Activated CD8-positive, alpha-beta memory T cell treated with anti-CD3 and anti-CD28 coated beads for 36 hours (primary cell): ENCODE measurements around the gene CMTR2. TPM values are rescaled to one million over a fixed set of nuclear protein-coding genes. Genes with fewer than 3 reads are reported as not detected.
"Not testable (repeated sequence)": the region's sequence is repeated elsewhere in the genome, so short reads cannot be mapped to it uniquely, and the experiment has no call there.

Experiments used
- CTCF ChIA-PET: fragments of 350-600 bp; sonication (Branson Sonifier 250); formaldehyde crosslinking; loops from one replicate; lab custom pipeline; 2021; ENCODE audit warnings: antibody characterized with exemption; lab: Charles Lee
- POLR2A ChIA-PET: fragments of 350-600 bp; sonication (Branson Sonifier 250); formaldehyde crosslinking; loops from one replicate; lab custom pipeline; 2021; ENCODE audit warnings: antibody characterized with exemption; lab: Charles Lee
- total RNA-seq, 2 experiments: library from RNA; stranded (reverse); gene quantifications; one replicate each; pipeline ENCODE4 v1.2.3, GENCODE V29; 2021

Gene CMTR2, protein sequence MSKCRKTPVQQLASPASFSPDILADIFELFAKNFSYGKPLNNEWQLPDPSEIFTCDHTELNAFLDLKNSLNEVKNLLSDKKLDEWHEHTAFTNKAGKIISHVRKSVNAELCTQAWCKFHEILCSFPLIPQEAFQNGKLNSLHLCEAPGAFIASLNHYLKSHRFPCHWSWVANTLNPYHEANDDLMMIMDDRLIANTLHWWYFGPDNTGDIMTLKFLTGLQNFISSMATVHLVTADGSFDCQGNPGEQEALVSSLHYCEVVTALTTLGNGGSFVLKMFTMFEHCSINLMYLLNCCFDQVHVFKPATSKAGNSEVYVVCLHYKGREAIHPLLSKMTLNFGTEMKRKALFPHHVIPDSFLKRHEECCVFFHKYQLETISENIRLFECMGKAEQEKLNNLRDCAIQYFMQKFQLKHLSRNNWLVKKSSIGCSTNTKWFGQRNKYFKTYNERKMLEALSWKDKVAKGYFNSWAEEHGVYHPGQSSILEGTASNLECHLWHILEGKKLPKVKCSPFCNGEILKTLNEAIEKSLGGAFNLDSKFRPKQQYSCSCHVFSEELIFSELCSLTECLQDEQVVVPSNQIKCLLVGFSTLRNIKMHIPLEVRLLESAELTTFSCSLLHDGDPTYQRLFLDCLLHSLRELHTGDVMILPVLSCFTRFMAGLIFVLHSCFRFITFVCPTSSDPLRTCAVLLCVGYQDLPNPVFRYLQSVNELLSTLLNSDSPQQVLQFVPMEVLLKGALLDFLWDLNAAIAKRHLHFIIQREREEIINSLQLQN
- 10 to 100 TPM; 20.9 to 21.0 TPM for total RNA-seq

DNA sequence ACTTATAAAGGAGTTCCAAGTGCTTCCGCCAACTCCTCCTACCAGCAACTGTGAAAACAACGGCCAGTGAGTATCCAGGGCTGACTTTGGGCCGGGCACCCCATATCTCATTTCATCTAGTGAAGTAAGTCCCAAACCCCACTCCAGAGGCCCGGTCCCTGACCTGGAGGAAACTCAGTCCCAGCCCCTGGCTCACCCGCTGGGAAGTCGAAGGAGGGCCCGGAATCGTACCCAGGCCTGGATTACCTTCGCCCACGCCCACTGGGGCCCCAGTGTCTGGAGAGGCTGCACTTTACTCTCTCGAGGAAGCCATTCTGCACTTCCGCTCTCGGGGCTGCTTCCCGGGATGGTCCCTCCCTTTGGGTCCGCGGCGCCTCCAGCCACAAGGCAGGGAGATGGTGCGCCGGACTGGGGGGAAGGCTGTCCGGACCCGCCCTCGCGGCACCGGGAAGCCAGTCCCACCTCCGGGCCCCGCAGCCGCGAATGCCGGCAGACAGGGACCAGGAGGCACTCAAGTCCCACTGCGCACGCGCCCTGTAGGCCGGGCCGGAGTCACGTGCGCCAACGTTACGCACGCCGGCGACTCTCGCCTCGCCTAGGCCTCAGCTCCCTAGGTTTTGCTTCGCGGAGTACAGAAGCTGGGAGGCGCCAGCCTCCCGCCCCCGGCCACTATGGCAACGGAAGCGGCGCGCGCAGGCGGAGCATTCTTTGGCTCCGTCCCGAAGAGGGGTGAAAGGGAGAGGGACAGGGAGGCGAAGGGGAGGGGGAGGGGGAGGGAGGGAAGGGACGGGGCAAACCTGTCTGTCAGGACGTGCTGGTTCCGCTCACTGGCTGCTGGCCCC lies at the start of gene CMTR2:
CMTR2 (minus strand) TSS at position 513 of the 842 bp plus-strand sequence. CDS start 3,482 bp downstream, outside the sequence.
- ChIA-PET CTCF (no interaction called here), POLR2A (interaction anchor here (0.6 kb wide), 1 partner anchor 8 kb away, joined by 3 read pairs; no protein-coding TSS in a partner anchor)

DNA sequence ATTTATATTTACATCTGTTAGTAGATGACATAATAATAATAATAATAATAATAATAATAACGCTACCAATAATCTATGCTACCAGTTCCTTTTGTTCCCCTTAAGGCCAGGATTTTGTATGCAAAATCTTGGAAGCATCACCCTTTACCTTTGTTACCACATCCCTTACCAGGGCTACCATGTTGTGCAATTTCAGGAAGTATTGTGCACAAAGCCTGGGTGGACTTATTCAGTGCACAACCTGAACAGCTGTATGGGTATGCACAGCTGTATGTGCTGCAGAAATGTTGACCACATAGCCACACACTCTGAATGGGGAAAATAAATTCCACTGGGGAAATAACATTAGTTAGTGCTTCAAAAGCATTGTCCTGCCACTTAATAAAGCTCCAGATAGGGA lies 49.4 kb upstream of the CMTR2 start:
- POLR2A ChIA-PET: no interaction called here

DNA sequence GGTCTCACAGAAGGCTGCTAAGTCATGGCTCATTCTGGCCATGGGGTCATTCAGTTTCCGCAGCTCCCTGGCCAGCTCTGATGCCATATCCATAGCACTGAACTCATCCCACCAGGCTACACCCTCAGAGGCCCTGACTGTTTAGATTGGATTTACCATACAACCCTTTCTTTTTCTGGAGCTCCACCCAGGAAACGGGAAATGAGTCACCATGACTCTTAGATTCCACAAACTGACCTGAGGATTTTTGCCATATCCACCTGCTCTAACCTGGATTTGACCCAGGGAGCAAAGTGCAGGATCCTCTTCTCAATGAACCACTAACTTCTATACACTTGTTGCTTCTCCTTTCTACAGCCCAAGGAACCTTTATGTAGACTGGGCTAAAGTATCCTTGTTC lies 49.0 kb upstream of the CMTR2 start:
- CTCF ChIA-PET: no interaction called here

More for the DNA sequence above, 49.4 kb upstream of the CMTR2 start:
- CTCF ChIA-PET: no interaction called here

DNA sequence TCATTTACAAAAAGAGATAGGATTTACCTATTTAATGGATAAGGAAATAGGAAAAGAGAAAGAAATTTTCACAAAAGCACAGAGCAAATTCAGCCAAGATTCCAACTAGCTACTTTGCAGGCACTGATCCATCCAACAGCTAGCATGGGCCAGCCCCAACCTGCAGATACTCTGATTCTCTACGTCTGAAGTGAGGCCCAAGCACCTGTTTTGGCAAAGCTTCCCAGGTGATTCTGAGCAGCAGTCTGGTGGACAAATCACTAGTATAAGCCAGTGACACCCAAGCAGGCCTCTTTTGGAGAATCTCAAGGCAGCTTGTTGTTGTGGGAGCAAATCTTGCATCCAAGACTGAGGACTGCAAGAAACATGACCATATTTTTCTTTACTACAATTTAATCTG lies 48.4 kb upstream of the CMTR2 start:
- POLR2A ChIA-PET: no interaction called here
- CTCF ChIA-PET: no interaction called here

More for the DNA sequence above, 49.0 kb upstream of the CMTR2 start:
- POLR2A ChIA-PET: no interaction called here

DNA sequence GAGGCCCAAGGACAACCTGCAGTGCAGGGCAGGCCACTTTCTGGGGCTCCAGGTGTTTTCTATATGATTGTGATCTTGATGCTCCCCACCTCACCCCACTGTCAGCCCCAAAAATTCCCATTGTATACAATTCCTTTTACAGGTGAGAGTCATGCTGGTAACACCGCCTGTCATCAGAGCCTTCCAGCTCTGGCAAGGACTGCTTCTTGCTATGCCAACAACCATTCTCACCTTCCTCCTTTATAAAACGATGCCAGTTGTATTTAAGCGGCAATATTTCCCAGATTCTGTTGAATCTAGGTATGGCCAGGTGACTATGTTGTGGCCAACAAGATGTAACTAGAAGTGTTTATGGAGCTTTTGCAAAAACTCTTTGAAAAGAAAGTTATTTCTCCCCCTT lies 38.9 kb upstream of the CMTR2 start:
- CTCF ChIA-PET: interaction anchor here (1.2 kb wide), 1 partner anchor 16 kb away, joined by 3 read pairs; no protein-coding TSS in a partner anchor
- POLR2A ChIA-PET: no interaction called here

DNA sequence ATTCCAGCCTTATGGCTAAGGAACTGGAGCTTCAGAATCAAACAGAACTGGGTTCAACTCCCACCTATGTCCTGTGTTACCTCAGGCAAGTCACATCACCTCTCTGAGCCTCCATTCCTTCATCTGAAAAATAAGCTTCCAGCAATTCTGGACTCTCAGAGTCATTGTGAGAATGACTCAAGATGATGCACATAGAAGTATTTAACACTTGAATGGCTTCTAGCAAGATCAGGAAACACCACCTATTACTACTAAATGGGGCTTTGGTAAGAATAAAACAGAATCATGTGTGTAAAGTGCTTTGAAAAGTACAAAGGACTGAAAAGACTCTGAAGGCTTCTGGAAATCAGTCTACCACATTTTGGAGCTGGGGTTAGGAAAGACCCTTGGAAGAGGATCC lies 38.5 kb upstream of the CMTR2 start:
- POLR2A ChIA-PET: no interaction called here
- CTCF ChIA-PET: interaction anchor here (0.6 to 1.2 kb wide), 2 partner anchors 16 kb away, joined by 3 read pairs; no protein-coding TSS in a partner anchor

DNA sequence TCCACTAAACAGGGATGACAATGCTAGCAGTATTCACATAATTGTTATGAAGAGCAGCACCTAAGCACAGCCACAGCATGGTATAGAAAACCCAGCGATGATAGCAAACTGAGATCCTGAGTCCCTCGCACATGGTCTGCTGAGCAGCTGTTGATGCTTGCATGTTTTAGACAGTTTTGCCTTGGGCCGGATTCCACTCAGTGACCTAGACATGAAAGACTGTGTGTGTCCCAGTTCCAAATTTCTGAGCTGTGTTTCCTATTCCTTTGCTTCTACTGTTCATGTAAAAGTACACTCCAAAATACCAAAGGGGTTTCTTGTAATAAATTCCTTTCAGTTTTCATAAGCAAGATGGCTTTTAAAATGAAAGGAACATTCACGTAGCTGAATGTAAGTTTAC lies 30.8 kb upstream of the CMTR2 start:
- ChIA-PET POLR2A (no interaction called here), CTCF (no interaction called here)

DNA sequence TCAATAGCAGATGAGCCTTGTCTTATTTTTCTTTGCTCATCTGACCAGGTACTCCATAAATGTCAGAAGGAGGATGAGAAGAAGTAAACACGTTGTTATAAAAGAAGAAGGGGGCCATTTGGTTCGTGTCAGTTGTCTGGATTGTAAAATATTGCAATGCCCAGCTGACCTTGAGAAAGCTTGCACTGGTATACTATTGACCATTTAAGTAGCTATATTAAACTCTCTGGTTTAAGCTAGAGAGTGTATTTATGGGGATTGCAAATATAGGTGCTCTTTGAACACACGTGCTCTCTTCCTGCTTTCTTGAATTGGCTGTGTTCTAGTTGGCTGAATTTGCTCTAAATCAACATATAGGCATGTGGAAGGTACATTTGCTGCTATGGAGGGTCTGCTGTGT lies 26.1 kb upstream of the CMTR2 start:
- ChIA-PET POLR2A (no interaction called here), CTCF (no interaction called here)

DNA sequence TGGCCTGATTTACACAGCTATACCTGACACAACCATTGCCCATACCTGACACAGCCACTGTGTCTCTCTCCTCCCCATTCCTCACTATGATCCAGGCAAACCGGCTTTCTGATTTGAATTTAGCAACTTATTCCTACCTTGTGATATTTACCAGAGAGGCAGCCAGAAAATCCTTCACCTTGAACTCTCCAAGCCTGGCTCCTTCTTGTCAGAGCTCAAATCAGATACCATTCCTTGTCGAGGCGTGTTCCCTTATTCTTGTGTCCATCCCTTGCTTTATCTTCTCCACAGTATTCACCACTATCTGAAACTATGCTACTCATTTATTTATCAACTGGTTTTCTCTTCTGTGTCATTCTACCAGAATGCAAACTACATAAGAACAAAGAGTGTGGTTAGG lies 24.4 kb upstream of the CMTR2 start:
- POLR2A ChIA-PET, CTCF ChIA-PET: not testable (repeated sequence)

DNA sequence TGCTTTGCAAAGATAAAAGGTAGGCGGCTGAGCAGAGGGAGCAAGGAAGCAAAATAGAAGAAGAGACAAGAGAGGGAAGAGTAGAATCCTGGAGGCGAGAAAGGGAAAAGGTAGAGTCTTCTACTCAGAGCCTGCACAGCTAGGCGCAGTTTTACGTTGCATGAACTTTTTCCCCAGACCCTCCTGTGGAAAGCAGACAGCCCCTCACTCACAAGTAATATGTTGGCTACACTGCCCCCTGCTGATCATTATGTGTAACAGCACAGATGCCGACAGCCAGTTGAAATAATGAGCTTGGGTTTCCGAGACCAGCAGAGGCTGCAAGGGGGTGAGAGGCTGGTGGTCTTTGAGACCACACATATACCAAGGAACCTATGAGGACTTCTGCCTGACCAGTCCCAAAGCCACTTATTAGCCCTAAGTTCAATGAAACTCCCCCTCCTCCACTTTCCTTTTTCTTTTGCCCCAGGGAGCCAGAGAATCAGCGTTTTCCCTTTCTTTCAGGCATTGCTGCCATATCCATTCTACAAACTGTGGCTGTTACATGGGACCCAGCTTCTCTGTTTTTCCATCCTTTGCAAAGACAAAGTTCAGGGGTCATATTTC lies 22.5 kb upstream of the CMTR2 start:
- ChIA-PET CTCF (interaction anchor here (0.6 to 1.3 kb wide), 7 partner anchors 9 to 72 kb away, joined by 3 to 4 read pairs (median 3); no protein-coding TSS in a partner anchor), POLR2A (no interaction called here)

DNA sequence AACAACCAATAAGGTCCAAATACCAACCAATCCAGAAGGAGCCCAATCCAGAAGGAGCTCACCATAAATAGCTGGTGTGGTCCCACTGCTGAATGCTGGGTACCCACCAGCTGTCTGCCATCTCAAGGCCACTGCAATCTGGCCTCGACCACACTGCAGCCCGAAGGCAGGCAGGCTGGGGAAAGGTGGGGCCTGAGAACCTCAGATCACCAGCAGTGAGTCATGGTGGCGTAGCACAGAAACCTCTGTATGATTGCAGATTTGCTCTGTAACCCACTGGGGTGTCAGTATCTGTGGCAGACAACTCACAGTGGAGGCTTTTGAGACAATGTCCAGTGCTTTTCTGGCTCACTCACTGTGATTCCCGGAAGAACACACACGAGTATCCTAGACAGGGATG lies 14.7 kb upstream of the CMTR2 start:
- CTCF ChIA-PET: no interaction called here

DNA sequence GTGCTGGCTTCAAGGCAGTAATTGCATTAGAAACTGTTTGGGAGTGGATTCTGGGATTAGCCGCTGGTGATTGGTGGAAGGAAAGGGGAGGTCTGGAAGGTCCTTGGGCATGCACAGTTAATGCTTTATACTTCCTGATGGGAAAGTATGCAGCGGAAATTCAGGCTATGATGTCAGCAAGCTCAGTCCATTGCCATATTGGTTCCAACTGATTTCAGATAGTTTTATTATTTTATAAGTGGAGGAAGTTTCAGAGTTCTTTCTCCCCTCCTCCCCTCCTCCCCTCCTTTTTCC lies 8.1 kb upstream of the CMTR2 start:
- CTCF ChIA-PET: no interaction called here

More for the DNA sequence above, 14.7 kb upstream of the CMTR2 start:
- POLR2A ChIA-PET: no interaction called here

DNA sequence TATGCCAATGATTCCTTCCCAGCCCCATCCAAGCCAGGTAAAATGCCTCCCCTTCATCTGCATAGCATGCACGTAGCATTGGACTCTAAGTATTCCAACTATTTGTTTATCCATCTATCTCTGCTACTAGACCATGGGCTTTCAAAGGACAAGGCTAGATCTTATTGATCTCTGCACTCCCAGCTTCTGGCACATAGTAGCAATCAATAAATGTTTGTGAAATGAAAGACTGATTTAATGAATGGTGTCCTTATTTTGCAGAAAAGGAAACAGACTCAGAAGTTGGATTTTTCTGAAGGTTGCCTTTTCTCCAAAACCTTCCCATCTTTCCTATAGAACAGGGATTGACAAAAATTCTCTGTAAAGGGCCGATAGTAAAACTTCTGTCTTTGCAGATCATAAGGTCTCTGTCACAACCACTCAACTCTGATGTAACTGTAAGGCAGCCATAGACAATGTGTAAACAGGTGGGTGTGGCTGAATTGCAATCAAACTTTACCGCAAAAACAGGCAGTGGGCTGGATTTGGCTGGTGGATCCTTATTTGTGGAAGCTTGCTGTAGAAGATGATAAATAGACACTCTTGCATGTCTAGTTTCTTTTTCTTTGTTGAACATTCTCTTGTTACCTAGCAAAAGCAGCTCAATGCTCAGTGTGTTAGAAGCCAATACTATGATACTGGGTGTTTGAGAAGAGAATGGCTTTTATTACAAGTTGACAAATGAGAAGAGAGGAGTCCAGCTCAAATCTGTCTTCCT lies 7.6 kb upstream of the CMTR2 start:
- CTCF ChIA-PET: interaction anchor here (0.7 kb wide), 1 partner anchor 165 kb away, joined by 3 read pairs; no protein-coding TSS in a partner anchor
- POLR2A ChIA-PET: no interaction called here

More for the DNA sequence above, 8.1 kb upstream of the CMTR2 start:
- POLR2A ChIA-PET: no interaction called here

DNA sequence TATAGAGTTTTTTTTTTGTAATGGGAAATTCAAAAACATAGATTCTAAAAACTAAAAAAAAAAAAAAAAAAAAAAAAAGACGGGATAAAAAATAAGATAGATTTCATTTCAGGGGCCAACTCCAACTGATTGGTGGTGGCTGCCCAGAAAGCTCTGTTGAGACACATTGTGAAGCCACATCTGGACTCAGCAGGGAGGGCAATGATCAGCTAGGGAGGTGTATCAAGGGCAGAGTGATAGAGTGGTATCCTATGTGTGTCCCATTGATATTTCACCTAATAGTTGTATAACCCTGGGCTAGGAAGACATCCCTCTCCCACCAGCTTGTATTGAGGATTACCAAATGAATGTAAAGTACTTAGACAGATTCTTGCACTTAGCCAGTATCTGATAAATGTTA lies 6.7 kb upstream of the CMTR2 start:
- ChIA-PET CTCF (interaction anchor here (0.6 to 0.8 kb wide), 4 partner anchors 16 to 879 kb away, joined by 3 to 5 read pairs (median 4); no protein-coding TSS in a partner anchor), POLR2A (no interaction called here)

DNA sequence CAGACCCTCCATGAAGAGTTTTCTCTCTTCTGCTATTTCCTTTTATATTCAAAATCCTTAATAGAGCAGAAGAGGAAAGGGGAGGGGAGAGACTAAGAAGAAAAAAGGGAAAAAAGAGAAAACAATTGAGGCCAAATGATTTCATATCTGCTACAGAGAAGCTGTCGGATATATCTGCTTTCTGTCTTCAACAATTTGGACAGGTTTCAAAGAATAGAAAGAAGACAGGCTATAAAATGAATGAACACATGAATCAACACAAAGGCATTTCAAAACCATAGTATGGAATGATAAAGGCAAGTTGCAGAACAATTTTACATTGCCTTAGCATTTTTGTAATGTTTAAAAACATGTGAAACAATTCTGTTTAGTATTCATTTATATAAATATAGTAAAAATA lies 4.7 kb upstream of the CMTR2 start:
- POLR2A ChIA-PET: no interaction called here
- CTCF ChIA-PET: no interaction called here

DNA sequence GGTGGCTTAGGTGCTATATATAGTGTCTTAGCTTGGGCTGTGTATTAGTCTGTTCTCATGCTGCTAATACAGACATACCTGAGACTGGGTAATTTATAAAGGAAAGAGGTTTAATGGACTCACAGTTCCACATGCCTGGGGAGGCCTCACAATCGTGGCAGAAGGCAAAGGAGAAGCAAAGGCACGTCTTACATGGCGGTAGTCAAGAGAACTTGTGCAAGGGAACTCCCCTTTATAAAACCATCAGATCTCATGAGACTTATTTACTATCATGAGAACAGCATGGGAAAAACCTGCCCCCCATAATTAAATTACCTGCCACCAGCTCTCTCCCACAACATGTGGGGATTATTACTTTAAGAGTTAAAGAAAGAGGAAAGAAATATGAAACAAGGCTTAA lies 2.9 kb upstream of the CMTR2 start:
- POLR2A ChIA-PET, CTCF ChIA-PET: not testable (repeated sequence)

DNA sequence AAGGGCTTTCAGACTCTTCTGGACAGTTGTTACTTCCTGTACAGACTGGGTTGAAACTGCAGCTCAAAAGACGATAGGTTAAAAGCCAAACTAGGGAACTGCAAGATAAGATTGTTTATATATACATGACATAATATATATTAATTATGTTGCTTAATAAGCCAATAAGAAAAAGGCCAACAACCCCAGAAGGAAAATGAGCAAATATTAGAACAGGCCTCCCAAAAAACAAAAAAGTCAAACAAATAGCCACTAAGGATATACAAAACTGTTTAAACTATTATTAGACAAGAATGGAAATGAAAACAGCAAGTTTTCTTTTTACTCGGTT lies 495 bp upstream of the CMTR2 start:
- ChIA-PET POLR2A (no interaction called here), CTCF (no interaction called here)

DNA sequence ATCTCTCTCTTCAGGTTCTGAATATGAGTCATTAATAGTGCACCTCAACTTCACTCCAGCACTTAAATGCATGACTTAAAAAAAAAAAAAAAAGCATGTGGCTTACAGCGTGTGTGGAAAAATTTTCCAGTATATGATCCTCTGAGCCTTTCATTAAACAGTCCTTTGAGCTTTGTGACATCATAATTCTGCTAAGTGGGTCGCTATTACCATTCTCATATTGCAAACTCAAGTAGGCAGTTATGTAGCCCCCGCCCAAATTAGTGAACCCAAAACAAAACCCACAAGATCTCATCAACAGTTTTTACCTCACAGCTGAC lies 672 bp downstream of the CMTR2 start:
- POLR2A ChIA-PET: no interaction called here

DNA sequence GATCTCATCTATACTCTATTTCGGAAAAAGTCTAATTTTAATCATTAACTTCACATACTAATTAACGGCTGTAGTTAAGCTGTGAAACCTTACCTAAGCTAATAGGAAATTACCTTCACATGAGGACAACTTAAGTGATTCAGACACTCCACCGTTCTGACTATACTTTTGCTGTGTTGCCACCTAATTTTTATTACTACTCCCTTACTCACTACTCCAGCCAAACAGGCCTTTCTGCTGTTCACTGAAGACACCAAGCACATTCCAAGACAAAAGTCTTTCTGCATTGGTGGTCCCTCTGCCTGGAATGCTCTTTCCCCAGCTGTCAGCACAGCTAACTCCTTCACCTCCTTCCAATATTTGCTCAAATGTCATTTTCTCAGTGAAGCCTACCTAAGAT lies 1.3 kb downstream of the CMTR2 start:
- ChIA-PET POLR2A (no interaction called here), CTCF (interaction anchor here (1.7 kb wide), 1 partner anchor 24 kb away, joined by 4 read pairs; no protein-coding TSS in a partner anchor)

More for the DNA sequence above, 672 bp downstream of the CMTR2 start:
- CTCF ChIA-PET: no interaction called here
